Activated T-helper 2 cell treated with anti-CD3 and anti-CD28 coated beads, Interferon-gamma antibody, Interleukin-2, Interleukin-4, amounts not matched to agents 10 μg/mL and 5 μg/mL and 100 μg/mL, durations not matched to agents 14 hours and 24 hours and 36 hours (primary cell): Measurements from ENCODE around the gene PRR36. TPM values are rescaled to one million over a fixed set of nuclear protein-coding genes. Genes with fewer than 3 reads are reported as not detected.

ENCODE experiments used
- DNase-seq: peaks from one replicate; pipeline ENCODE4 v3.0.0; 2021; ENCODE audit warnings: low spot score
- H3K27ac Mint-ChIP-seq: one replicate; pipeline ENCODE4 v1.8.0; 2021; ENCODE audit warnings: mixed read lengths
- H3K27me3 Mint-ChIP-seq: one replicate; pipeline ENCODE4 v1.8.0; 2021; ENCODE audit warnings: low read depth, mixed read lengths
- H3K36me3 Mint-ChIP-seq: one replicate; pipeline ENCODE4 v1.8.0; 2021; ENCODE audit warnings: low read depth, mixed read lengths
- H3K4me1 Mint-ChIP-seq: one replicate; pipeline ENCODE4 v1.8.0; 2021; ENCODE audit warnings: low read depth, mixed read lengths
- H3K4me3 Mint-ChIP-seq: one replicate; pipeline ENCODE4 v1.8.0; 2021; ENCODE audit warnings: low read depth, mild to moderate bottlenecking, moderate library complexity, mixed read lengths
- H3K9me3 Mint-ChIP-seq: one replicate; pipeline ENCODE4 v1.8.0; 2021; ENCODE audit warnings: mixed read lengths
- intact Hi-C: fragments of 100-400 bp; cut with micrococcal nuclease; formaldehyde crosslinking; loops from one replicate; pipeline ENCODE4 v1.15.1; 2023
- total RNA-seq: library from RNA; stranded (reverse); gene quantifications from 2 replicates; pipeline ENCODE4 v1.2.3, GENCODE V29; 2022

The PRR36 gene
- total RNA-seq, 1 donor from 2014 or later, result 0.05 TPM

GRCh38 chr19:7855426-7856108 lies 18.6 kb downstream of the PRR36 start:
- Mint-ChIP-seq H3K4me3 (no peak overlapping the region), H3K27me3 (no peaks in the 10 kb centered on the region), H3K27ac (no peak overlapping the region), H3K9me3 (no peaks in the 10 kb centered on the region), H3K36me3 (no peaks in the 10 kb centered on the region), H3K4me1 (peaks cover 4% of the 10 kb centered on the region)
- intact Hi-C loops, result no loop called here
- no peak for DNase-seq

DNA sequence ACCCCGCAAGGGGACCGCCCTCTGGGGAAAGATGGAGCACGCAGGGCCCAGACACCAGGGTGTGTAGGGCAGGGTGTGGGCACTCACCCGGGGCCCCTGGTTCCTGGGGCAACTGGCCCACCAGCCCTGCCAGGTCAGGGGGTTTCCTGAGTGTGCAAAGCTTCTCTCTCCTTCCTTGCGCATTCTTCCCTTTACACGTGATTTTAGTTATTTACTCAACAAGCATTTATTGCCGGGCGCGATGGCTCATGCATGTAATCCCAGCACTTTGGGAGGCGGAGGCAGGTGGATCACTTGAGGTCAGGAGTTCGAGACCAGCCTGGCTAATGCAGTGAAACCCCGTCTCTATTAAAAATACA lies 20.4 kb downstream of the PRR36 start:
- no peaks in the 10 kb centered on the region for H3K9me3 Mint-ChIP-seq
- no peaks in the 10 kb centered on the region for H3K27me3 Mint-ChIP-seq
- no peak overlapping the region for H3K27ac Mint-ChIP-seq
- no peaks in the 10 kb centered on the region for H3K36me3 Mint-ChIP-seq
- intact Hi-C loops, result no loop called here
- no peak for DNase-seq
- no peak overlapping the region for H3K4me3 Mint-ChIP-seq
- H3K4me1 Mint-ChIP-seq, result peaks cover 4% of the 10 kb centered on the region

DNA sequence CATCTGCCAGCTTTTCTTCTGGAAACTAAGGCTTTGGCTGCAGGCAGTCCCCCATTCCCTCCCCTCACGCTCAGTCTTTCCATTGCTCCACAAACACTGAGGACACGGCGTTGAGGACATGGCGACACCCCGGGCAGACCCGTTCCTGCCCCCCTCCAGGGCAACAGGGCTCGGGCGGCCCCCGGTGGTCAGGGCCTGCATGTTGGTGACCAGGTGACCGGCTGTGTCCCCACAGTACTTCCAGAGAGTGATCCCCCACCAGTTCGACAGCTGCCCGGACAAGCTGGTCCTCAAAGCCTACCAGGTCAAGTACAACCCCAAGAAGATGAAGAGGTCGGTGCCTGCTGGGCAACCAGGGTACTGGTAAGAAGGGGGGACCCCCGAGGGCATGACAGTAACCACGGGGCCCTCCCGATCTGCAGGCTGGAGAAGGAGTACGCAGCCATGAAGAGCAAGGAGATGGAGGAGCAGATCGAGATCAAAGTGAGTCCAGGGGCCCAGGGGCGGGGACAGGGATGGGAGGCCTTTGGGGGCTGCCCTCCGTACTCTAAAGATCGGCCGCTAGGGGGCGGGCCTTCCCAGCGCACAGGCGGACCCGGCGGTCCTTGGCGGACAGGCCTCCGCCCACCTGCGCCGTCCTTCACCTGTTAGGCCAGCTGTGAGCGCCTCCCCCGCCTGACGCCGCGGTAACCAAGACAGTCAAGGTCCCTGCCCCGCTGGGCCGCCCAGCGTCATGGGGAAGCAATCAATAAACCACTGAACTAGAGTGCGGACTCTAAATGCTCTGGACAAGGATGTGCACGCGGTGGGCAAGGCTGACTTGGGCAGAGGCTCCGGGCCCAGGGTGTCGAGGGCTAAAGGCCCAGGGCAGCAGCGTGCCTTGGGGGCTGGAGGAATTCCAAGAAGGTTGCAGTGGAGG lies 21.1 kb downstream of the PRR36 start:
- H3K4me3 Mint-ChIP-seq, result no peak overlapping the region
- intact Hi-C loops, result no loop called here

DNA sequence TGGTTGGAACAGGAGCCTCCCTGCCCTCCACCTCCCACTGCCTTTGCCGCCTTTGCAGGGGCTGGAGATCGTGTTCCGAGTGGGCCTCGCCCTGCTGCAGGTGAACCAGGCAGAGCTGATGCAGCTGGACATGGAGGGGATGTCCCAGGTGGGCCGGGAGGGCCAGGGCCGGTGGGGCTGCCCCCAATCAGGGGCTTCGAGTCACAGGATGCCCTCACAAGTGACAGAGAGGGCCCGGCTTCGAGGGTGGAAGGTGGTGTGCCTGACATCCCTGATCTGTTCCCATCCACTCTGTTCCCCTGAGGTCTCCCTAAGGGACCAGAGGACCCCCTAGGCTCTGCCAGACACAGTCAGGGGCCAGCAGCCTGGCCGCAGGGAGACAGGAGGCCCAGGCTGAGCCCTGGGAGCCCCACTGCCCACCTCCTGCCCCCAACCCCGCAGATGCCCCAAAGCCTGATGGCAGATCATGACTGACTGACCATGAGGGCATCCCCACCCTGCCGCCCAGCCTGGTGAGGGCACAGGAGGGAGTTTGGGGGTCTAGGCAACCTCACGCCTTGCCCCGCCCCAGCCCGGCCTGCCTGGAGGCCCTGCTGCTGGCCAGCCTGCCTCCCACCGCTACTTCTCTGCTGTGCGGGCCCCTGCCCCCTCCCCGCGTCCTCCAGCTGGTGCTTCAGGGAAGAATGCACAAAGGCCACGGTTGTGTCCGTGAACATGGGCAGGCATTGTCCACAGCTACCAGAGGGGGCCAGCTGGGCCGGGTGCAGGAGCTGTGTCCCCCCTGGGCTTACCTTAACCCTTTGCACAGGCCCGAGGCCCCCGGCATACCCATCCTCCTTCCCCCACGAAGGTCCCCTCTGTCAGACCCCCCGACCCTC lies 22.3 kb downstream of the PRR36 start:
- DNase-seq, result no peak
- no peaks in the 10 kb centered on the region for H3K9me3 Mint-ChIP-seq
- H3K4me3 Mint-ChIP-seq, result no peak overlapping the region
- no peaks in the 10 kb centered on the region for H3K36me3 Mint-ChIP-seq
- peaks cover 4% of the 10 kb centered on the region for H3K4me1 Mint-ChIP-seq
- H3K27ac Mint-ChIP-seq, result no peak overlapping the region
- intact Hi-C loops, result no loop called here
- no peaks in the 10 kb centered on the region for H3K27me3 Mint-ChIP-seq

More for the DNA sequence above, 21.1 kb downstream of the PRR36 start:
- H3K27me3 Mint-ChIP-seq, result no peaks in the 10 kb centered on the region
- no peaks in the 10 kb centered on the region for H3K9me3 Mint-ChIP-seq
- peaks cover 4% of the 10 kb centered on the region for H3K4me1 Mint-ChIP-seq
- peak; percentile 51 for DNase-seq
- H3K36me3 Mint-ChIP-seq, result no peaks in the 10 kb centered on the region
- H3K27ac Mint-ChIP-seq, result no peak overlapping the region

- no peak overlapping the region for H3K27ac Mint-ChIP-seq
- DNase-seq, result no peak
- intact Hi-C loops, result no loop called here
- H3K4me3 Mint-ChIP-seq, result no peak overlapping the region
- H3K36me3 Mint-ChIP-seq, result no peaks in the 10 kb centered on the region
- H3K27me3 Mint-ChIP-seq, result no peaks in the 10 kb centered on the region
- H3K4me1 Mint-ChIP-seq, result peaks cover 4% of the 10 kb centered on the region
- no peaks in the 10 kb centered on the region for H3K9me3 Mint-ChIP-seq
These were observed 23.1 kb downstream of the PRR36 start for GRCh38 chr19:7850945-7851622.

DNA sequence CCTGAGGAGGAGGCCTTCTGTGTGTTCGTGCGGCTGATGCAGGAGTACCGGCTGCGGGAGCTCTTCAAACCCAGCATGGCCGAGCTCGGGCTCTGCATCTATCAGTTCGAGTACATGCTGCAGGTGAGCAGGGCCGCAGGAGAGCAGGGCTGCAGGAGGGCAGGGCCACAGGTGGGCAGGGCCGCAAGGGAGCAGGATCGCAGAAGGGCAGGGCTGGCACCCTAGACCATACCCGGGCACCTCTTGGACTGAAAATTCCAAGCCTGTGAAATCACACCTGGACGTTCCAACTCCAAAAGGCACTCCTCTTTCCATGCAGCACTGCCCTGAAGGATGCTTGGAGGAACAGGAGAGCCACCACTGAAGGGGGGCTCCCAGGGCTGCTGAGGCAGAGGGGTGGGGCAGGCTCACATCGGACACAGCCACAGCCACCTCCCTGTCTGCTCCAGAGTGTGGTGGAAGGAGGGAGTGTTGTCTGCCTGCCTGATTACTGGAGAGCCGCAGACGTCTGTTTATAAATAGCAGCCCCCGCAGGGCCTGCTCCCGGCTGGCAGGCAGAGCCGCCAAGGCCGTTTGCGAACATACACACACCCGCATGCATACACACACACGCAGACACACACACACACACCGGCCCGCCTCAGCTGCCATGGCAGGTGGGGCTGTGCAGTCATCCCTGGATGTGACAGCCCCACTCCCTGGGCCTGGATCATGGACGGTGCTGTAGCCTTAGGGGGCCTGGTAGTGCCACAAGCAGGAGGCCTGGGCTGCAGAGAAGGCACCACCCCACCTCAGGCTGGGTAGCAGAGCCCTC lies 24.0 kb downstream of the PRR36 start:
- Mint-ChIP-seq H3K36me3 (no peaks in the 10 kb centered on the region), H3K4me3 (no peak overlapping the region), H3K27me3 (no peaks in the 10 kb centered on the region), H3K4me1 (peaks cover 4% of the 10 kb centered on the region), H3K9me3 (no peaks in the 10 kb centered on the region), H3K27ac (no peak overlapping the region)
- intact Hi-C loops, result no loop called here
- no peak for DNase-seq

- Mint-ChIP-seq H3K27ac (no peak overlapping the region), H3K4me1 (peaks cover 4% of the 10 kb centered on the region), H3K36me3 (no peaks in the 10 kb centered on the region), H3K9me3 (no peaks in the 10 kb centered on the region), H3K4me3 (no peak overlapping the region), H3K27me3 (no peaks in the 10 kb centered on the region)
- no peak for DNase-seq
- intact Hi-C loops, result no loop called here
These were observed 24.6 kb downstream of the PRR36 start for GRCh38 chr19:7849631-7849999.

- H3K9me3 Mint-ChIP-seq, result no peaks in the 10 kb centered on the region
- H3K4me3 Mint-ChIP-seq, result no peak overlapping the region
- peaks cover 4% of the 10 kb centered on the region for H3K4me1 Mint-ChIP-seq
- intact Hi-C loops, result no loop called here
- no peaks in the 10 kb centered on the region for H3K27me3 Mint-ChIP-seq
- DNase-seq, result no peak
- no peaks in the 10 kb centered on the region for H3K36me3 Mint-ChIP-seq
- H3K27ac Mint-ChIP-seq, result no peak overlapping the region
These were observed 25.3 kb downstream of the PRR36 start for GRCh38 chr19:7848779-7849457.

DNA sequence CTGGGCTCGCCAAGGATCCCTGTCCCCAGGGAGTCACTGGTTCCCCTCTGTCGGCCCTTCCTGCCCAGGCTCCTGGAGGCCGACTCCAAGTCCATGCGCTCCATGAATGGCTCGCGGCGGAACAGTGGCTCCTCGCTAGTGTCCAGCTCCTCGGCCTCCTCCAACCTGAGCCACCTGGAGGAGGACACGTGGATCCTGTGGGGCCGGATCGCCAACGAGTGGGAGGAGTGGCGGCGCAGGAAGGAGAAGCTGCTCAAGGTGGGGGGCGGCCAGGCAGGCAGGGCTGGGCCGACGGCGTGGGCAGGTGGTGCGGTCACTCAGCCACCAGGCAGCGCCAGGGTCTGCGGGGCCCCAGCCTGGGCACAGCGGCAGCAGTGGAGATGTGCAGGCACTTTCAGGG lies 26.5 kb downstream of the PRR36 start:
- H3K27ac Mint-ChIP-seq, result no peak overlapping the region
- intact Hi-C loops, result no loop called here
- H3K4me1 Mint-ChIP-seq, result no peaks in the 10 kb centered on the region
- H3K4me3 Mint-ChIP-seq, result no peak overlapping the region
- H3K9me3 Mint-ChIP-seq, result no peaks in the 10 kb centered on the region
- H3K27me3 Mint-ChIP-seq, result no peaks in the 10 kb centered on the region
- DNase-seq, result no peak
- H3K36me3 Mint-ChIP-seq, result no peaks in the 10 kb centered on the region

GRCh38 chr19:7846155-7846646 lies 28.0 kb downstream of the PRR36 start:
- no peak for DNase-seq
- no peak overlapping the region for H3K27ac Mint-ChIP-seq
- H3K9me3 Mint-ChIP-seq, result no peaks in the 10 kb centered on the region
- H3K36me3 Mint-ChIP-seq, result no peaks in the 10 kb centered on the region
- intact Hi-C loops, result no loop called here
- H3K4me3 Mint-ChIP-seq, result no peak overlapping the region
- H3K4me1 Mint-ChIP-seq, result no peaks in the 10 kb centered on the region
- no peaks in the 10 kb centered on the region for H3K27me3 Mint-ChIP-seq

GRCh38 chr19:7845390-7846154 lies 28.6 kb downstream of the PRR36 start:
- H3K4me3 Mint-ChIP-seq, result no peak overlapping the region

More at GRCh38 chr19:7845390-7846154, 28.6 kb downstream of the PRR36 start:
- no peaks in the 10 kb centered on the region for H3K27me3 Mint-ChIP-seq
- no peaks in the 10 kb centered on the region for H3K9me3 Mint-ChIP-seq
- H3K27ac Mint-ChIP-seq, result no peak overlapping the region
- no peak for DNase-seq
- intact Hi-C loops, result no loop called here
- no peaks in the 10 kb centered on the region for H3K4me1 Mint-ChIP-seq
- no peaks in the 10 kb centered on the region for H3K36me3 Mint-ChIP-seq
